Activated CD4-positive, alpha-beta T cell treated with anti-CD3 and anti-CD28 coated beads, Interleukin-2, amount 50 U/mL, for 16 hours (primary cell): ENCODE measurements around the gene HMCN2.
"Not testable (repeated sequence)": the region's sequence is repeated elsewhere in the genome, so short reads cannot be mapped to it uniquely, and the experiment has no call there.

Experiments
- DNase-seq: peaks from one replicate; pipeline ENCODE4 v3.0.0-alpha.2; 2020

HMCN2 gene

GRCh38 chr9:130240410-130241197, 25.0 kb upstream of the HMCN2 start:
- DNase-seq, result peak; percentile 81

GRCh38 chr9:130241198-130241535, 24.4 kb upstream of the HMCN2 start:
- no peak for DNase-seq

GRCh38 chr9:130242270-130243014, 23.1 kb upstream of the HMCN2 start:
- no peak for DNase-seq

- peak; percentile 87 for DNase-seq
Measured at GRCh38 chr9:130243015-130243881, 22.3 kb upstream of the HMCN2 start.

GRCh38 chr9:130243882-130244170, 21.7 kb upstream of the HMCN2 start:
- no peak for DNase-seq

GRCh38 chr9:130244548-130245165, 20.9 kb upstream of the HMCN2 start:
- DNase-seq, result no peak

- DNase-seq, result no peak
Measured at GRCh38 chr9:130245474-130245873, 20.1 kb upstream of the HMCN2 start.

GRCh38 chr9:130246126-130246525, 19.4 kb upstream of the HMCN2 start:
- DNase-seq, result no peak

GRCh38 chr9:130254747-130255630, 10.6 kb upstream of the HMCN2 start:
- DNase-seq, result no peak

GRCh38 chr9:130255631-130256134, 9.9 kb upstream of the HMCN2 start:
- DNase-seq, result no peak

- no peak for DNase-seq
Measured at GRCh38 chr9:130256644-130257043, 8.9 kb upstream of the HMCN2 start.

- not testable (repeated sequence) for DNase-seq
Measured at GRCh38 chr9:130258137-130258536, 7.4 kb upstream of the HMCN2 start.

GRCh38 chr9:130259044-130259443, 6.5 kb upstream of the HMCN2 start:
- no peak for DNase-seq

- no peak for DNase-seq
Measured at GRCh38 chr9:130260816-130261765, 4.5 kb upstream of the HMCN2 start.

- DNase-seq, result no peak
Measured at GRCh38 chr9:130262061-130262745, 3.4 kb upstream of the HMCN2 start.

- no peak for DNase-seq
Measured at GRCh38 chr9:130262771-130263170, 2.8 kb upstream of the HMCN2 start.

- DNase-seq, result peak; percentile 6
Measured at GRCh38 chr9:130263601-130264413, 1.8 kb upstream of the HMCN2 start.

- DNase-seq, result no peak
Measured at GRCh38 chr9:130264414-130265350, 878 bp upstream of the HMCN2 start.
